IMR-90 (cell line): ENCODE data around the gene NFIX. TPM values are rescaled to one million over a fixed set of nuclear protein-coding genes. Genes with fewer than 3 reads are reported as not detected.

Experiments used
- ATAC-seq: fragments of 200-7000 bp; cut with Tn5 transposase; 2 replicates; pipeline ENCODE4 v1.9.1; 2020; ENCODE audit warnings: low read depth, mild to moderate bottlenecking, moderate library complexity
- BruUV-seq: library from RNA; stranded (reverse); fragments of 400-500 nt; replicated peaks from 2 replicates; lab custom pipeline; 2021; lab: Mats Ljungman, UMichigan
- CTCF ChIA-PET: fragments of 300-600 bp; formaldehyde crosslinking; extraction: SDS; loops from one replicate; lab custom pipeline; 2021; ENCODE audit warnings: antibody characterized with exemption; lab: Yijun Ruan, JAX
- POLR2A ChIA-PET: fragments of 300-600 bp; sonication (Branson Sonifier 250); formaldehyde crosslinking; loops from one replicate; lab custom pipeline; 2022; ENCODE audit warnings: antibody characterized with exemption; ENCODE audit not compliant: unreplicated experiment; lab: Charles Lee
- DNase-seq: peaks from one replicate; pipeline ENCODE4 v3.0.0; 2013
- H2AFZ ChIP-seq: replicated peaks from 2 replicates; pipeline ENCODE3; 2013; ENCODE audit warnings: low read length, mild to moderate bottlenecking; ENCODE audit not compliant: poor library complexity
- H2AK5ac ChIP-seq: 2 replicates; pipeline ENCODE4 v1.6.1; 2013; ENCODE audit warnings: low read depth, low read length, inconsistent platforms
- H2AK9ac ChIP-seq: replicated peaks from 2 replicates; pipeline ENCODE3; 2013; ENCODE audit warnings: mild to moderate bottlenecking, low read depth, low read length, moderate library complexity; ENCODE audit not compliant: poor library complexity
- H2BK120ac ChIP-seq: 2 replicates; pipeline ENCODE4 v1.6.1; 2013; ENCODE audit warnings: low read depth, low read length, inconsistent platforms
- H2BK15ac ChIP-seq: 3 replicates; pipeline ENCODE4 v1.6.1; 2013; ENCODE audit warnings: low read depth, low read length, inconsistent platforms
- H2BK20ac ChIP-seq: 2 replicates; pipeline ENCODE4 v1.6.1; 2013; ENCODE audit warnings: low read depth, mild to moderate bottlenecking, inconsistent platforms, low read length, moderate library complexity
- H2BK5ac ChIP-seq: 2 replicates; pipeline ENCODE4 v1.6.1; 2013; ENCODE audit warnings: mild to moderate bottlenecking, low read depth, low read length, inconsistent platforms; ENCODE audit not compliant: poor library complexity, severe bottlenecking
- H3K14ac ChIP-seq: replicated peaks from 2 replicates; pipeline ENCODE4 v1.6.1; 2013; ENCODE audit warnings: low read depth, low read length, inconsistent platforms
- H3K18ac ChIP-seq: 2 replicates; pipeline ENCODE4 v1.6.1; 2013; ENCODE audit warnings: low read depth, low read length, control low read depth
- H3K23ac ChIP-seq: 2 replicates; pipeline ENCODE4 v1.6.1; 2013; ENCODE audit warnings: low read depth, low read length, inconsistent platforms
- H3K27ac ChIP-seq: 2 replicates; pipeline ENCODE4 v1.5.1; 2013; ENCODE audit warnings: mild to moderate bottlenecking, control low read depth, low read length; ENCODE audit not compliant: insufficient read depth
- H3K27me3 ChIP-seq: 2 replicates; pipeline ENCODE4 v1.6.1; 2013; ENCODE audit warnings: low read length; ENCODE audit not compliant: control insufficient read depth, insufficient read depth
- H3K36me3 ChIP-seq: 2 replicates; pipeline ENCODE4 v1.6.1; 2013; ENCODE audit warnings: low read length, mixed read lengths; ENCODE audit not compliant: control insufficient read depth, insufficient read depth
- H3K4ac ChIP-seq: 2 replicates; pipeline ENCODE4 v1.6.1; 2013; ENCODE audit warnings: low read depth, low read length, inconsistent platforms
- H3K4me1 ChIP-seq: 2 replicates; pipeline ENCODE4 v1.6.1; 2013; ENCODE audit warnings: low read length, mixed read lengths; ENCODE audit not compliant: control insufficient read depth, insufficient read depth
- H3K4me2 ChIP-seq: 2 replicates; pipeline ENCODE4 v1.6.1; 2013; ENCODE audit warnings: low read depth, mild to moderate bottlenecking, control low read depth, low read length, moderate library complexity
- H3K4me3 ChIP-seq: 2 replicates; pipeline ENCODE4 v1.5.1; 2013; ENCODE audit warnings: low read depth, mild to moderate bottlenecking, control low read depth, low read length, moderate library complexity; ENCODE audit not compliant: insufficient read depth
- H3K56ac ChIP-seq: 2 replicates; pipeline ENCODE4 v1.6.1; 2013; ENCODE audit warnings: low read length, inconsistent platforms; ENCODE audit not compliant: insufficient read depth; ENCODE audit errors: extremely low read depth
- H3K79me1 ChIP-seq, 2 experiments: 2 replicates each; pipeline ENCODE4 v1.6.1; 2013; ENCODE audit warnings: low read length in 2 of 2, inconsistent platforms in 1 of 2, low read depth in 1 of 2
- H3K9ac ChIP-seq: 2 replicates; pipeline ENCODE4 v1.6.1; 2013; ENCODE audit warnings: low read depth, low read length, control low read depth
- H3K9me1 ChIP-seq: 2 replicates; pipeline ENCODE4 v1.6.1; 2013; ENCODE audit warnings: low read length, inconsistent platforms; ENCODE audit not compliant: insufficient read depth
- H3K9me3 ChIP-seq: 2 replicates; pipeline ENCODE4 v1.6.1; 2013; ENCODE audit warnings: low read length; ENCODE audit not compliant: control insufficient read depth, insufficient read depth
- H4K20me1 ChIP-seq: 2 replicates; pipeline ENCODE4 v1.6.1; 2013; ENCODE audit warnings: low read length, inconsistent platforms; ENCODE audit not compliant: insufficient read depth
- H4K5ac ChIP-seq: 2 replicates; pipeline ENCODE4 v1.6.1; 2013; ENCODE audit warnings: mild to moderate bottlenecking, low read depth, low read length, control low read depth
- H4K8ac ChIP-seq, 2 experiments: 2 replicates each; pipeline ENCODE4 v1.6.1; 2013; ENCODE audit warnings: low read depth in 2 of 2, low read length in 2 of 2, control low read depth in 1 of 2, inconsistent platforms in 1 of 2
- H4K91ac ChIP-seq: 2 replicates; pipeline ENCODE4 v1.6.1; 2013; ENCODE audit warnings: low read depth, low read length, inconsistent platforms; ENCODE audit not compliant: insufficient read depth
- CHD1 ChIP-seq: IDR thresholded peaks from 2 replicates; pipeline ENCODE4 v1.6.1; 2012; ENCODE audit warnings: low read depth, low read length, improper control_type of control experiment
- FOS ChIP-seq: fragments of 150-350 bp; IDR thresholded peaks from 2 replicates; pipeline ENCODE4 v1.6.1; 2016; ENCODE audit warnings: low read depth, low read length
- MAZ ChIP-seq: IDR thresholded peaks from 2 replicates; pipeline ENCODE4 v1.6.1; 2012; ENCODE audit warnings: low read depth, mild to moderate bottlenecking, low read length, improper control_type of control experiment, moderate library complexity, borderline replicate concordance
- SMC3 ChIP-seq: fragments of 150-350 bp; IDR thresholded peaks from 2 replicates; pipeline ENCODE4 v1.6.1; 2016; ENCODE audit warnings: low read depth, mild to moderate bottlenecking, antibody characterized with exemption, low read length, moderate library complexity
- WGBS, 2 experiments: methylation state at CpG; one replicate each; pipeline versions ENCODE4 v1.1.5 to v1.1.7; 2013; ENCODE audit warnings: missing lambda C conversion rate in 2 of 2; ENCODE audit not compliant: insufficient read length in 1 of 2; ENCODE audit errors: extremely low coverage in 2 of 2; 5-methylcytosine and 5-hydroxymethylcytosine counted together
- dilution Hi-C: fragments of 300-500 bp; cut with HindIII; formaldehyde crosslinking; loops from one replicate; pipeline ENCODE4 v1.14.3; 2018; ENCODE audit warnings: low sequenced_read_pairs; ENCODE audit not compliant: unreplicated experiment
- in situ Hi-C: fragments of 300-500 bp; cut with MboI; formaldehyde crosslinking; loops from 3 replicates; pipeline ENCODE4 v1.14.3; 2019; ENCODE audit warnings: low sequenced_read_pairs, inconsistent platforms, mixed read lengths
- intact Hi-C: fragments of 100-400 bp; cut with micrococcal nuclease; formaldehyde crosslinking; loops from 2 replicates; pipeline ENCODE4 v1.10.0; 2022
- polyA plus RNA-seq, 3 experiments: library from polyadenylated mRNA; depleted of rRNA; stranded (reverse); fragments of >200 nt; gene quantifications; 2 replicates each; pipeline ENCODE4 v1.2.3, GENCODE V29; 2012; ENCODE audit warnings: low replicate concordance in 1 of 3
- total RNA-seq: library from RNA; depleted of rRNA; stranded (reverse); fragments of >200 nt; gene quantifications from 2 replicates; pipeline ENCODE4 v1.2.3, GENCODE V29; 2012

The NFIX gene
- total and polyA plus RNA-seq, 2 of the 4 experiments (the other 2 are of a cell fraction), result 10.2 to 47.7 TPM

DNA sequence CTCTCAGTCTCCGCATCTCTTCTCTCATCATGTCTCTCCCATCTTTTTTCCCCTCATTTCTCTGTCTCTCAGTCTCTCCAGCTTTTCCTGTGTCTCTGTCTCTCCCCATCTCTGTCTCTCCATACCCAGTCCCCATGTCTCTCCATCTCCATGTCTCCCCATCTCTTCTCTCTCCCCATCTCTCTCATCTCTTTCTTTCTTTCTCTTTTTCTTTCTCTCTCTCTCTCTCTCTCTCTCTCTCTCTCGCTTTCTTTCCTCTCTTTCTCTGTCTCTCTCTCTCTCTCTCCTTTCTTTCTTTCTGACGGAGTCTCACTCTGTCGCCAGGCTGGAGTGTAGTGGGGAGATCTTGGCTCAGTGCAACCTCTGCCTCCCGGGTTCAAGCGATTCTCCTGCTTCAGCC, 12.6 kb upstream of the NFIX start:
- no peak overlapping the region for H3K9ac ChIP-seq
- H3K23ac ChIP-seq, result no peak overlapping the region
- no peaks in the 10 kb centered on the region for H4K20me1 ChIP-seq
- no TSS peak for BruUV-seq
- H3K18ac ChIP-seq, result no peak overlapping the region
- no peak overlapping the region for H4K91ac ChIP-seq
- H3K4me2 ChIP-seq, result no peak overlapping the region
- H4K5ac ChIP-seq, result no peak overlapping the region
- H4K8ac ChIP-seq, result no peak overlapping the region
- H3K27ac ChIP-seq, result no peak overlapping the region
- DNase-seq (no peak), ATAC-seq (no peak)
- H2BK5ac ChIP-seq, result no peak overlapping the region
- no peaks in the 10 kb centered on the region for H3K36me3 ChIP-seq
- H3K79me1 ChIP-seq, result no peaks in the 10 kb centered on the region; a peak in 1 of 4 replicates
- H3K4me3 ChIP-seq, result no peak overlapping the region
- dilution Hi-C loops, result no loop called here
- H3K56ac ChIP-seq, result no peak overlapping the region
- no peak overlapping the region for H2BK15ac ChIP-seq
- no peak overlapping the region for H2BK120ac ChIP-seq
- no peak overlapping the region for H3K14ac ChIP-seq
- H3K27me3 ChIP-seq, result no peaks in the 10 kb centered on the region
- ChIA-PET CTCF (interaction anchor here (4.3 kb wide), 1 partner anchor 79 kb away, joined by 25 read pairs; no protein-coding TSS in a partner anchor), POLR2A (interaction anchor here (0.7 kb wide), 1 partner anchor 182 kb away, joined by 3 read pairs; no protein-coding TSS in a partner anchor)
- no peak overlapping the region for H2AK9ac ChIP-seq
- H3K4ac ChIP-seq, result no peak overlapping the region
- no peak overlapping the region for H2BK20ac ChIP-seq
- H3K9me1 ChIP-seq, result 0 out of 2 replicates have a peak, but pooled peaks cover 2% of the 10 kb centered on the region
- no peaks in the 10 kb centered on the region for H3K9me3 ChIP-seq
- peaks cover 3% of the 10 kb centered on the region; the same call in 1 of the 2 replicates for H3K4me1 ChIP-seq
- no peak for TF ChIP-seq MAZ
- no peak for TF ChIP-seq CHD1
- no peak for TF ChIP-seq SMC3
- no peak for TF ChIP-seq FOS
- no peak overlapping the region for H2AFZ ChIP-seq
- 100% methylated on average over 1 of the region's 6 CpGs; no CpG with 5 or more reads in 1 of the 2 experiments for WGBS, 2 experiments
- in situ Hi-C loops, result loop anchor here (5.0 to 25.0 kb wide), 2 partner anchors 110 to 755 kb away; a partner anchor contains a TSS
- no peak overlapping the region; the same call in 1 of the 2 replicates for H2AK5ac ChIP-seq
- intact Hi-C loops, result loop anchor here (1.0 kb wide), 2 partner anchors 79 to 111 kb away; no protein-coding TSS in a partner anchor
